Breast epithelium (tissue), 3 donors: ENCODE measurements around the gene CYTIP.

Experiments used
- POLR2A ChIP-seq: fragments of 450-650 bp; IDR thresholded peaks from one replicate; pipeline ENCODE4 v1.6.1; 2016; ENCODE audit warnings: antibody characterized with exemption, mild to moderate bottlenecking, moderate library complexity
- TF ChIP-seq, protein P1 (sequence below), 3 donors: fragments of 450-650 bp; IDR thresholded peaks; one replicate each; pipeline ENCODE4 v1.5.1; 2016 to 2017; ENCODE audit warnings: antibody characterized with exemption in 3 of 3, mild to moderate bottlenecking in 3 of 3, moderate library complexity in 3 of 3

DNA sequence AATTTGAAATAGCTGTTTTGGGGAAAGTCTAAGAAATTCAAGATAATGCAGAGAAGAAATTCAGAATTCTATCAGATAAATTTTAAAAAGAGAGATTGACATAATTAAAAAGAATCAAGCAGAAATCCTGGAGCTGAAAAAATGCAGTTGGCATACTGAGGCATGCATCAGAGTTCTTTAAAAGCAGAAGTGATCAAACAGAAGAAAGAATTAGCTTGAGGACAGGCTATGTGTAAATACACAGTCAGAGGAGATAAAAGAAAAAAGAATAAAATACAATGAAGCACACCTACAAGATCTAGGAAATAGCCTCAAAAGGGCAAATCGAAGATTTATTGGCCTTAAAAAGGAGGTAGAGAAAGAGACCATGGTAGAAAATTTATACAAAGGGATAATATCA lies 57.1 kb downstream of the CYTIP start:
- TF ChIP-seq, protein P1, sequence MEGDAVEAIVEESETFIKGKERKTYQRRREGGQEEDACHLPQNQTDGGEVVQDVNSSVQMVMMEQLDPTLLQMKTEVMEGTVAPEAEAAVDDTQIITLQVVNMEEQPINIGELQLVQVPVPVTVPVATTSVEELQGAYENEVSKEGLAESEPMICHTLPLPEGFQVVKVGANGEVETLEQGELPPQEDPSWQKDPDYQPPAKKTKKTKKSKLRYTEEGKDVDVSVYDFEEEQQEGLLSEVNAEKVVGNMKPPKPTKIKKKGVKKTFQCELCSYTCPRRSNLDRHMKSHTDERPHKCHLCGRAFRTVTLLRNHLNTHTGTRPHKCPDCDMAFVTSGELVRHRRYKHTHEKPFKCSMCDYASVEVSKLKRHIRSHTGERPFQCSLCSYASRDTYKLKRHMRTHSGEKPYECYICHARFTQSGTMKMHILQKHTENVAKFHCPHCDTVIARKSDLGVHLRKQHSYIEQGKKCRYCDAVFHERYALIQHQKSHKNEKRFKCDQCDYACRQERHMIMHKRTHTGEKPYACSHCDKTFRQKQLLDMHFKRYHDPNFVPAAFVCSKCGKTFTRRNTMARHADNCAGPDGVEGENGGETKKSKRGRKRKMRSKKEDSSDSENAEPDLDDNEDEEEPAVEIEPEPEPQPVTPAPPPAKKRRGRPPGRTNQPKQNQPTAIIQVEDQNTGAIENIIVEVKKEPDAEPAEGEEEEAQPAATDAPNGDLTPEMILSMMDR (IDR thresholded peaks at IDR 0.05) = no peak
- TF ChIP-seq POLR2A = no peak
